C4-2B (cell line): ENCODE results near the gene ZFR.

Experiments used
- ZFX ChIP-seq: fragments of 450-650 bp; IDR thresholded peaks from 2 replicates; pipeline ENCODE4 v1.6.1; 2017
- TF ChIP-seq, protein P1 (sequence below): fragments of 450-650 bp; conservative IDR thresholded peaks from 2 replicates; pipeline ENCODE4 v1.5.1; 2017; ENCODE audit warnings: mild to moderate bottlenecking

DNA sequence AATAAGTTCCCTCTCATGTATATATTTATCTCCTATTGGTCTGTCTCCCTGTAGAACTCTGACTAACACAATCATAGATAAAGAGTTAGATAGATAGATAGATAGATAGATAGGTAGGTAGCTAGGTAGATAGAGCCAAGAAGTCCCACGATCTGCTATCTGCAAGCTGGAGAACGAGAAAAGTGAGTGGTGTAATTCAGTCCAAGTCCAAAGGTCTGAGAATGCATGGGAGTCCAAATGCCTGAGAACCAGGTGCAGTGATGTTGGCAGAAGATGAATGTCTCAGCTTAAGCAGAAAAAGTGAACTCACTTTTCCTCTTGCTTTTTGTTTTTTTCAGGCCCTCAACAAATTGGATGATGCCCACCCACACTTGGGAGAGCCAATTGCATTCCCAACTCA, 37.7 kb upstream of the ZFR start:
- TF ChIP-seq, protein P1, sequence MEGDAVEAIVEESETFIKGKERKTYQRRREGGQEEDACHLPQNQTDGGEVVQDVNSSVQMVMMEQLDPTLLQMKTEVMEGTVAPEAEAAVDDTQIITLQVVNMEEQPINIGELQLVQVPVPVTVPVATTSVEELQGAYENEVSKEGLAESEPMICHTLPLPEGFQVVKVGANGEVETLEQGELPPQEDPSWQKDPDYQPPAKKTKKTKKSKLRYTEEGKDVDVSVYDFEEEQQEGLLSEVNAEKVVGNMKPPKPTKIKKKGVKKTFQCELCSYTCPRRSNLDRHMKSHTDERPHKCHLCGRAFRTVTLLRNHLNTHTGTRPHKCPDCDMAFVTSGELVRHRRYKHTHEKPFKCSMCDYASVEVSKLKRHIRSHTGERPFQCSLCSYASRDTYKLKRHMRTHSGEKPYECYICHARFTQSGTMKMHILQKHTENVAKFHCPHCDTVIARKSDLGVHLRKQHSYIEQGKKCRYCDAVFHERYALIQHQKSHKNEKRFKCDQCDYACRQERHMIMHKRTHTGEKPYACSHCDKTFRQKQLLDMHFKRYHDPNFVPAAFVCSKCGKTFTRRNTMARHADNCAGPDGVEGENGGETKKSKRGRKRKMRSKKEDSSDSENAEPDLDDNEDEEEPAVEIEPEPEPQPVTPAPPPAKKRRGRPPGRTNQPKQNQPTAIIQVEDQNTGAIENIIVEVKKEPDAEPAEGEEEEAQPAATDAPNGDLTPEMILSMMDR, result no peak
- TF ChIP-seq ZFX, result no peak
